CD4-positive, alpha-beta T cell treated with Interleukin-1 beta for 1 hour (primary cell): ENCODE measurements around the gene COL6A1.
"Not testable (repeated sequence)": the region's sequence is repeated elsewhere in the genome, so short reads cannot be mapped to it uniquely, and the experiment has no call there.

Experiments used
- DNase-seq, 2 donors: peaks; one replicate each; pipeline ENCODE4 v3.0.0-alpha.2; 2020 to 2022

Gene COL6A1

GRCh38 chr21:46029186-46029924 is 47.8 kb downstream of the COL6A1 start:
- no peak for DNase-seq

- no peak for DNase-seq
These were observed 49.9 kb downstream of the COL6A1 start for GRCh38 chr21:46031484-46031883.

- DNase-seq: no peak
These were observed 50.5 kb downstream of the COL6A1 start for GRCh38 chr21:46032100-46032499.

- DNase-seq: no peak
These were observed 52.1 kb downstream of the COL6A1 start for GRCh38 chr21:46033410-46034400.

GRCh38 chr21:46035809-46036695 is 54.5 kb downstream of the COL6A1 start:
- no peak for DNase-seq

GRCh38 chr21:46036696-46037330 is 55.2 kb downstream of the COL6A1 start:
- no peak for DNase-seq

- no peak for DNase-seq
These were observed 56.1 kb downstream of the COL6A1 start for GRCh38 chr21:46037331-46038325.

- no peak for DNase-seq
These were observed 56.8 kb downstream of the COL6A1 start for GRCh38 chr21:46038341-46038829.

- no peak for DNase-seq
These were observed 57.4 kb downstream of the COL6A1 start for GRCh38 chr21:46038871-46039397.

- DNase-seq: no peak
These were observed 58.5 kb downstream of the COL6A1 start for GRCh38 chr21:46039891-46040660.

GRCh38 chr21:46040707-46041106 is 59.1 kb downstream of the COL6A1 start:
- DNase-seq: no peak

- no peak for DNase-seq
These were observed 59.6 kb downstream of the COL6A1 start for GRCh38 chr21:46041183-46041582.

GRCh38 chr21:46045154-46045553 is 63.6 kb downstream of the COL6A1 start:
- no peak for DNase-seq

- no peak for DNase-seq
These were observed 64.9 kb downstream of the COL6A1 start for GRCh38 chr21:46046471-46046870.

GRCh38 chr21:46046906-46047305 is 65.3 kb downstream of the COL6A1 start:
- not testable (repeated sequence) for DNase-seq

GRCh38 chr21:46048926-46049889 is 67.6 kb downstream of the COL6A1 start:
- DNase-seq: no peak

GRCh38 chr21:46049890-46050667 is 68.5 kb downstream of the COL6A1 start:
- no peak for DNase-seq
